ENCODE data around the gene RCOR1. TPM values are rescaled to one million over a fixed set of nuclear protein-coding genes. Genes with fewer than 3 reads are reported as not detected.

Gene RCOR1
- total RNA-seq, 1 experiment from 2014 or later: 34.1 TPM

DNA sequence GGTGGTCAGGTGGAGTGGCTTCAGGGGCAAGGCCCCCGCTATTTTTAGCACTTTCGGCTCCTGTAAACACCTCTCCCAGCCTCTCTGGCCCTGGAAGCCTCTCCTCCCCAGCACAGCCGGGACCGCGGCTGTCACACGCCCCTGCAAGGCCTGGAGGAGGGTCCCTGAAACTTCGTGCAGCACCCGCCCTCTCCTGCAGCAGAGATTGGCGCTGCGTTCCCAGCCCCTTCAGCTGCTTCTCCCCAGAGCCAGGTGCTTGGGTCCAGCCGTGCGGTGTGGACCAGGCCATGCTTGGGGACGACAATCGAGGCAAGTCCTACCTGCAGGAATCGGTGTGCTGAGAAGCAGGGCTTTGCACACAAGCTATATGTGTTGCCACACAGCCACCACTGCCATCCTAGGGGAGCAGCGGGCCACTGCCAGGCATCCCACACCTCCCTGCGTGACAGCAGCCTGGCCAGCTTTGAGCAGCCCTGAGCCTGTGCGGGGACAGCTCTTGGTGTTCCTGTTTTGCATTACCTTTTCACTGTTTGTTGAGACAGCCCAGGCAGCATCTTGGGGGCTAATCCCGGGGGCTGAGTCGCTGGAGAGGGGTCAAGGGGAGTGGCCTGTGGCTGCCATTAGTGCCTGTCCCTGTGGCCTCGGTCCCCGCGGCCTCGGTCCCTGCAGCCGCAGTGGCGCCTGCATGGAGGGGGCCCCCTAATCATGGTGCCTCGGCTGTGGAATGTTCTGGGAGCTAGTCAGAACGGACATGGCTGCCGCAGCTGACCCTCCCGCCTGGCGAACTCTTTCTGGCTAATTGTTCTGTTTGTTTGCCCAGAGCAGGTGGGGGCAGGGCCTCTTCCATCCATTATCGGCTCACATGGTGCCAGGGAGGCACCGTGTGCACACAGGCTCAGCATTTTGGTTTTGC, 157.2 kb downstream of the RCOR1 start:
- Histone ChIP-seq H2AFZ (ENCODE audit: low read length) (no peak overlapping the region), H2AK5ac (ENCODE audit: insufficient read length, low read length) (no peak overlapping the region), H4K20me1 (ENCODE audit: control insufficient read depth, insufficient read depth, insufficient read length) (no peaks in the 10 kb centered on the region), H3K79me1 (ENCODE audit: insufficient read depth, low read depth, low read length, poor library complexity, severe bottlenecking) (no peaks in the 10 kb centered on the region), H2BK20ac (ENCODE audit: low read depth, low read length, poor library complexity, severe bottlenecking) (no peak overlapping the region), H2BK120ac (ENCODE audit: low read depth, low read length, poor library complexity, severe bottlenecking) (no peak overlapping the region), H4K8ac (replicated peaks; ENCODE audit: insufficient read length, low read depth, low read length) (no peak overlapping the region), H3K27me3 (ENCODE audit: insufficient read depth, low read length) (no peaks in the 10 kb centered on the region), H2BK12ac (ENCODE audit: insufficient read length, low read depth, low read length) (no peak overlapping the region), H4K91ac (ENCODE audit: insufficient read length, low read depth, low read length) (no peak overlapping the region), H3K79me2 (ENCODE audit: insufficient read depth, low read length) (no peaks in the 10 kb centered on the region), H3K9me3 (ENCODE audit: control insufficient read depth, low read depth, low read length) (no peaks in the 10 kb centered on the region), H2BK5ac (ENCODE audit: insufficient read length, low read length) (no peak overlapping the region), H3K4me1 (ENCODE audit: insufficient read depth, low read length) (no peaks in the 10 kb centered on the region), H3K14ac (ENCODE audit: insufficient read depth, low read length) (no peak overlapping the region), H3K9ac (ENCODE audit: extremely low read depth, insufficient read length, low read length) (no peak overlapping the region), H3K23ac (ENCODE audit: insufficient read length, low read depth, low read length) (no peak overlapping the region), H3K56ac (ENCODE audit: insufficient read length, low read depth, low read length) (no peak overlapping the region), H3K4me2 (ENCODE audit: insufficient read depth, insufficient read length, low read length) (no peak overlapping the region), H2BK15ac (ENCODE audit: low read depth, low read length) (no peak overlapping the region), H4K5ac (ENCODE audit: insufficient read length, low read depth, low read length) (no peak overlapping the region), H3K23me2 (ENCODE audit: insufficient read length, low read depth, low read length, poor library complexity, severe bottlenecking) (no peaks in the 10 kb centered on the region), H3K4ac (ENCODE audit: low read depth, low read length) (no peak overlapping the region), H3K27ac (ENCODE audit: insufficient read length, low read depth, low read length) (no peak overlapping the region), H3T11ph (ENCODE audit: low read length) (no peak overlapping the region), H3K18ac (ENCODE audit: insufficient read length, low read depth, low read length) (peak overlapping the region; percentile 61)
- no peak for TF ChIP-seq CTCF (conservative IDR thresholded peaks at IDR 0.05)
- Mint-ChIP-seq H3K4me3 (no peak overlapping the region; a peak in 1 of 5 replicates), H3K27ac (peak overlapping the region; percentile 62 to 90 (median 83); a peak in 5 of 7 replicates), H3K4me1 (peaks cover 7 to 18% of the 10 kb centered on the region in 2 experiments; a peak in 3 of 4 replicates), H3K9me3 (no peaks in the 10 kb centered on the region), H3K36me3 (ENCODE audit: insufficient read depth in 1 of 3, low read depth in 3 of 3) (peaks cover 0 to 9% (median 0%) of the 10 kb centered on the region in 3 experiments; a peak in 3 of 7 replicates), H3K27me3 (ENCODE audit: low read depth) (no peaks in the 10 kb centered on the region)
- WGBS (ENCODE audit: extremely low coverage, insufficient read length, low lambda C conversion rate): no CpG with 5 or more reads among the region's 33 CpGs
- DNase-seq: peak; percentile 48
